ENCODE measurements around the gene ATRAID. TPM values are rescaled to one million over a fixed set of nuclear protein-coding genes. Genes with fewer than 3 reads are reported as not detected.

The ATRAID gene
- total RNA-seq, 1 donor from 2014 or later, result 284 TPM

DNA sequence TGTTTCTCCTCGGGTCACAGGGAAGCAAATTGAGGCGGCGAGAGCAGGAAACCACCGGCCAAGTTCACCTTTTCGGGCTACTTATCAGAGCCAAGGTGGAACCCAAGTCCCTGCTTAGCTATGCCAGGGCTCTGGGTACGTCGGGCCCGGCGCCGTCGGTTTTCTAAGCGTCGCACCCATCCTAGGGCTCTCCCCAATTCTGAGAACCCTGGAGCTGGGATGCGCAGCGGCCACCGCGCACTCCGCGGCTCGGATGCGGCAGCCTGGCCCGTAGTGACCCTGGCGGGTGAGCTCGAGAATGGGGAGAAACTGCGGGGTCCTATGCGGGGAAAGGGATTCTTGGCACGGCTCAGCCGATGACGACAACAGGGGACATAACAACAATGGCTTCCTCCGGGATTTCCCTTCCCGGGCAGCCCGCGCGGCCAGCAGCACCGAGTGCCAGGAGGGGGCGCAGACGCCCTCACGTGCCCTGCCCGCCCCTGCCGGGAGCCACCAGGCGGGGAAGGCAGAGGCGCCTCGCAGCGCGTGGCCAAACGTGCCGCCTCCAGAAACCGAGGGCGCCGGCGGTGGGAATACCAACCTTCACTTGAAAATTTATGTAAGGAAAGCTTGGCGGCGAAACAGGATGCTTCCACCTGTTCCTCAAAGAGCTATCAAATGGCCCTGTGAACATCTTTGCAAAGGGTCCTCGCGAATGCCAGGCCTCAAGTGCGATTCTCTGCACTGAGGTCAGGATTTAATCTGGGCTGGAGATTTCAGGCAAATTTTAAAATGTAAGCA is 53.1 kb downstream of the ATRAID start:
- H3K4me1 ChIP-seq, result peaks cover 9 to 29% of the 10 kb centered on the region in 2 donors
- intact Hi-C loops (cut with DNase I), result no loop called here
- no peak overlapping the region for H3K27ac ChIP-seq
- DNase-seq (ENCODE audit: low spot score in 2 of 2), result peak in 1 of 2 donors; percentile 71
- TF ChIP-seq, protein P1, sequence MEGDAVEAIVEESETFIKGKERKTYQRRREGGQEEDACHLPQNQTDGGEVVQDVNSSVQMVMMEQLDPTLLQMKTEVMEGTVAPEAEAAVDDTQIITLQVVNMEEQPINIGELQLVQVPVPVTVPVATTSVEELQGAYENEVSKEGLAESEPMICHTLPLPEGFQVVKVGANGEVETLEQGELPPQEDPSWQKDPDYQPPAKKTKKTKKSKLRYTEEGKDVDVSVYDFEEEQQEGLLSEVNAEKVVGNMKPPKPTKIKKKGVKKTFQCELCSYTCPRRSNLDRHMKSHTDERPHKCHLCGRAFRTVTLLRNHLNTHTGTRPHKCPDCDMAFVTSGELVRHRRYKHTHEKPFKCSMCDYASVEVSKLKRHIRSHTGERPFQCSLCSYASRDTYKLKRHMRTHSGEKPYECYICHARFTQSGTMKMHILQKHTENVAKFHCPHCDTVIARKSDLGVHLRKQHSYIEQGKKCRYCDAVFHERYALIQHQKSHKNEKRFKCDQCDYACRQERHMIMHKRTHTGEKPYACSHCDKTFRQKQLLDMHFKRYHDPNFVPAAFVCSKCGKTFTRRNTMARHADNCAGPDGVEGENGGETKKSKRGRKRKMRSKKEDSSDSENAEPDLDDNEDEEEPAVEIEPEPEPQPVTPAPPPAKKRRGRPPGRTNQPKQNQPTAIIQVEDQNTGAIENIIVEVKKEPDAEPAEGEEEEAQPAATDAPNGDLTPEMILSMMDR (IDR thresholded peaks at IDR 0.05), result peak; percentile 9 to 43 (median 23)
- peaks cover 19% of the 10 kb centered on the region for H3K27me3 ChIP-seq
- H3K9me3 ChIP-seq, result no peaks in the 10 kb centered on the region
- H3K4me3 ChIP-seq, result peak overlapping the region; percentile 43 to 67
- no peaks in the 10 kb centered on the region for H3K36me3 ChIP-seq

DNA sequence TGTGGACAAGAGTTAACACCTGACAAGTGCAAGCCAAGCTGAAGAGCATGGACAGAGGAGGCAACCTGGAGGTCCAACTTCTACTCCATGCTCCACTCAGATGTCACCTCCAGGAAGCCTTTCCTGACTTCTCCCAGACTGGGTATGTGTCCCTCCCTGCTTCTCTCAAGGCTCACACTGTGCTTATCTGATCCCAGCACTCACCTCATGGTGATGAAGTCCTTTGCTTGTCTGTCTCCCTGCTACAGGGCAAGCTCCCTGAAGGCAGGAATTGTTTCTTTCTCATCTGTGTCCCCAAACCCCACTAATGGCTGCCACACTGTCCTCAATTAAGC is 53.7 kb downstream of the ATRAID start:
- intact Hi-C loops (cut with DNase I), result no loop called here
- Histone ChIP-seq H3K27me3 (peaks cover 19% of the 10 kb centered on the region), H3K4me3 (peak overlapping the region in 1 of 2 donors; percentile 43), H3K9me3 (no peaks in the 10 kb centered on the region), H3K36me3 (no peaks in the 10 kb centered on the region), H3K27ac (no peak overlapping the region), H3K4me1 (peaks cover 9 to 29% of the 10 kb centered on the region in 2 donors)
- TF ChIP-seq, protein P1 (IDR thresholded peaks at IDR 0.05), result no peak
- no peak for DNase-seq (ENCODE audit: low spot score in 2 of 2)

Other genes with a start within 250 kb of the ATRAID start
- 18.9 TPM for gene MAPRE3, start 241.4 kb upstream of the ATRAID start, total RNA-seq
- 74.1 TPM for gene TMEM214, start 179.1 kb upstream of the ATRAID start, total RNA-seq
- gene AGBL5, start 160.4 kb upstream of the ATRAID start, total RNA-seq, result 2.1 TPM
- gene OST4, start 140.4 kb upstream of the ATRAID start, total RNA-seq, result 158 TPM
- 301 TPM for gene EMILIN1, start 133.4 kb upstream of the ATRAID start, total RNA-seq
- gene KHK, start 125.3 kb upstream of the ATRAID start, total RNA-seq, result 0.85 TPM
- gene CGREF1, start 92.9 kb upstream of the ATRAID start, total RNA-seq, result 3.5 TPM
- not detected for gene ABHD1, start 88.2 kb upstream of the ATRAID start, total RNA-seq
- gene PREB, start 77.4 kb upstream of the ATRAID start, total RNA-seq, result 116 TPM
- not detected for gene PRR30, start 72.6 kb upstream of the ATRAID start, total RNA-seq
- gene TCF23, start 63.0 kb upstream of the ATRAID start, total RNA-seq, result not detected
- 85.7 TPM for gene SLC5A6, start 227 bp downstream of the ATRAID start, total RNA-seq
- gene CAD, start 5.3 kb downstream of the ATRAID start, total RNA-seq, result 63.4 TPM
- gene SLC30A3, start 51.0 kb downstream of the ATRAID start, total RNA-seq, result 7.6 TPM
- gene DNAJC5G, start 63.4 kb downstream of the ATRAID start, total RNA-seq, result not detected
- not detected for gene TRIM54, start 70.4 kb downstream of the ATRAID start, total RNA-seq
- gene UCN, start 96.4 kb downstream of the ATRAID start, total RNA-seq, result not detected
- 239 TPM for gene MPV17, start 111.1 kb downstream of the ATRAID start, total RNA-seq
- gene GTF3C2, start 144.7 kb downstream of the ATRAID start, total RNA-seq, result 76.2 TPM
- 34.8 TPM for gene EIF2B4, start 158.3 kb downstream of the ATRAID start, total RNA-seq
- 94.0 TPM for gene SNX17, start 158.6 kb downstream of the ATRAID start, total RNA-seq
- gene ZNF513, start 168.7 kb downstream of the ATRAID start, total RNA-seq, result 17.7 TPM
- gene PPM1G, start 197.6 kb downstream of the ATRAID start, total RNA-seq, result 24.7 TPM
- 42.1 TPM for gene NRBP1, start 216.6 kb downstream of the ATRAID start, total RNA-seq
- gene KRTCAP3, start 230.3 kb downstream of the ATRAID start, total RNA-seq, result not detected

All from ascending aorta (tissue), 2 donors.